CD4-positive, alpha-beta memory T cell (primary cell): ENCODE data around the gene APCDD1. TPM values are rescaled to one million over a fixed set of nuclear protein-coding genes. Genes with fewer than 3 reads are reported as not detected.

Experiments used
- CTCF ChIA-PET: fragments of 350-600 bp; sonication (Branson Sonifier 250); formaldehyde crosslinking; loops from one replicate; lab custom pipeline; 2021; ENCODE audit warnings: inconsistent platforms; ENCODE audit not compliant: partially characterized antibody; lab: Charles Lee
- POLR2A ChIA-PET: fragments of 350-600 bp; sonication (Branson Sonifier 250); formaldehyde crosslinking; loops from one replicate; lab custom pipeline; 2021; ENCODE audit not compliant: partially characterized antibody; lab: Charles Lee
- DNase-seq, 5 donors: peaks; one replicate each; pipeline versions ENCODE4 v3.0.0 to v3.0.0-alpha.2; 2020 to 2022; ENCODE audit warnings: mixed read lengths in 1 of 5
- H3K27ac ChIP-seq: one replicate; pipeline ENCODE4 v1.7.0; 2013; ENCODE audit warnings: low read depth, low read length
- H3K27me3 ChIP-seq: 2 replicates; pipeline ENCODE4 v1.7.0; 2013; ENCODE audit warnings: mild to moderate bottlenecking, low read length, moderate library complexity; ENCODE audit not compliant: insufficient read depth
- H3K36me3 ChIP-seq: 2 replicates; pipeline ENCODE4 v1.7.0; 2013; ENCODE audit warnings: mild to moderate bottlenecking, low read length, moderate library complexity; ENCODE audit not compliant: insufficient read depth
- H3K4me1 ChIP-seq: 2 replicates; pipeline ENCODE4 v1.7.0; 2013; ENCODE audit warnings: mild to moderate bottlenecking, low read length, moderate library complexity; ENCODE audit not compliant: insufficient read depth
- H3K4me3 ChIP-seq, 2 donors: one replicate each; pipeline ENCODE4 v1.7.0; 2013; ENCODE audit warnings: low read length in 2 of 2, mild to moderate bottlenecking in 1 of 2
- H3K9me3 ChIP-seq, 2 donors: one replicate each; pipeline ENCODE4 v1.7.0; 2013; ENCODE audit warnings: low read length in 2 of 2, control low read depth in 1 of 2; ENCODE audit not compliant: control insufficient read depth in 1 of 2
- H3K27ac Mint-ChIP-seq, 7 donors: one replicate each; pipeline ENCODE4 v1.8.0; 2020 to 2021; ENCODE audit warnings: mixed read lengths in 7 of 7, mild to moderate bottlenecking in 6 of 7, inconsistent platforms in 3 of 7, moderate library complexity in 3 of 7
- H3K27me3 Mint-ChIP-seq, 2 donors: one replicate each; pipeline ENCODE4 v1.8.0; 2020 to 2021; ENCODE audit warnings: mixed read lengths in 2 of 2
- H3K36me3 Mint-ChIP-seq, 2 donors: one replicate each; pipeline ENCODE4 v1.8.0; 2020 to 2021; ENCODE audit warnings: mixed read lengths in 2 of 2, inconsistent platforms in 1 of 2, mild to moderate bottlenecking in 1 of 2
- H3K4me1 Mint-ChIP-seq, 4 donors: one replicate each; pipeline ENCODE4 v1.8.0; 2020 to 2021; ENCODE audit warnings: mixed read lengths in 4 of 4, mild to moderate bottlenecking in 1 of 4
- H3K4me3 Mint-ChIP-seq, 8 donors: one replicate each; pipeline ENCODE4 v1.8.0; 2020 to 2021; ENCODE audit warnings: mixed read lengths in 8 of 8, mild to moderate bottlenecking in 7 of 8, moderate library complexity in 6 of 8, inconsistent platforms in 3 of 8
- H3K9me3 Mint-ChIP-seq, 8 donors: one replicate each; pipeline ENCODE4 v1.8.0; 2020 to 2021; ENCODE audit warnings: mixed read lengths in 8 of 8, mild to moderate bottlenecking in 5 of 8, inconsistent platforms in 3 of 8, moderate library complexity in 1 of 8
- intact Hi-C: fragments of 100-400 bp; cut with micrococcal nuclease; formaldehyde crosslinking; loops from one replicate; pipeline ENCODE4 v1.15.1; 2023
- polyA plus RNA-seq, 2 donors: library from polyadenylated mRNA; unstranded; fragments of 300-500 nt; fragmentation: Illumina TruSeq; gene quantifications; one replicate each; pipeline ENCODE4 v1.2.3, GENCODE V29; 2021
- total RNA-seq, 2 experiments: library from RNA; stranded (reverse); gene quantifications; one replicate each; pipeline ENCODE4 v1.2.3, GENCODE V29; 2021

APCDD1 gene
- total and polyA plus RNA-seq, 4 experiments from 2014 or later, result not detected

DNA sequence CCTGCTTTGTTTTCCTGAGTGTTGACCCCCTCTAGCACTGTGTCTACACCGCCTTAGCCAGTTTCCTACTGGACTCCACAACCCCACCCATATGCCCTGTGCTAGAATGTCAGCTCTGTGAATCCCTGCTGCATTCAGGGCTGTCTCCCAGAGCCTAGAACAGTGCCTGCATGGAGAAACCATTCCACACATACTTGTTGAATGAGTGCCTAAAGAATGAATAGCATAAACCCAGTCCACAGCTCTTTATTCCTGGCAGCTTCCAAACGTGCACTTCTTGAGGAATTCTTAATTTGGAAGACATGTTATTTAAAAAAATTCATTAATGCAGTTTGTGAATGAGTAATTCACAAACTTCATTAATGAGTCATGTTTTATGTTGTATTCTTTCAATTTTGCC, 64.9 kb downstream of the APCDD1 start:
- no peaks in the 10 kb centered on the region for H3K9me3 ChIP-seq
- H3K27me3 ChIP-seq, result no peaks in the 10 kb centered on the region
- Mint-ChIP-seq H3K27ac (no peak overlapping the region), H3K36me3 (no peaks in the 10 kb centered on the region), H3K4me1 (peaks cover 2 to 7% (median 4%) of the 10 kb centered on the region in 4 donors), H3K9me3 (peaks cover 0 to 6% (median 0%) of the 10 kb centered on the region in 8 donors), H3K27me3 (peaks cover 28 to 38% of the 10 kb centered on the region in 2 donors), H3K4me3 (no peak overlapping the region)
- no peaks in the 10 kb centered on the region for H3K36me3 ChIP-seq
- CTCF ChIA-PET, result interaction anchor here (0.5 to 3.8 kb wide), 5 partner anchors 10 to 561 kb away, joined by 3 to 42 read pairs (median 4); no protein-coding TSS in a partner anchor
- DNase-seq, result no peak
- no peaks in the 10 kb centered on the region for H3K4me1 ChIP-seq
- no peak overlapping the region for H3K4me3 ChIP-seq
- intact Hi-C loops, result no loop called here
- H3K27ac ChIP-seq, result no peak overlapping the region
- POLR2A ChIA-PET, result no interaction called here

- Mint-ChIP-seq H3K36me3 (no peaks in the 10 kb centered on the region), H3K9me3 (peaks cover 0 to 6% (median 0%) of the 10 kb centered on the region in 8 donors), H3K4me1 (peaks cover 11 to 16% (median 13%) of the 10 kb centered on the region in 4 donors), H3K27me3 (peaks cover 26 to 35% of the 10 kb centered on the region in 2 donors), H3K27ac (no peak overlapping the region), H3K4me3 (no peak overlapping the region)
- DNase-seq, result peak; percentile 40 to 55 (median 49)
- POLR2A ChIA-PET, result no interaction called here
- intact Hi-C loops, result loop anchor here (1.0 kb wide), 1 partner anchor 549 kb away; no protein-coding TSS in a partner anchor
- CTCF ChIA-PET, result interaction anchor here (0.5 to 3.8 kb wide), 6 partner anchors 11 to 562 kb away, joined by 3 to 42 read pairs (median 4); no protein-coding TSS in a partner anchor
- H3K4me1 ChIP-seq, result peaks cover 9% of the 10 kb centered on the region
- H3K27me3 ChIP-seq, result no peaks in the 10 kb centered on the region
- no peak overlapping the region for H3K4me3 ChIP-seq
- no peak overlapping the region for H3K27ac ChIP-seq
- no peaks in the 10 kb centered on the region for H3K9me3 ChIP-seq
- no peaks in the 10 kb centered on the region for H3K36me3 ChIP-seq
These were observed 65.8 kb downstream of the APCDD1 start for GRCh38 chr18:10519999-10520935.

DNA sequence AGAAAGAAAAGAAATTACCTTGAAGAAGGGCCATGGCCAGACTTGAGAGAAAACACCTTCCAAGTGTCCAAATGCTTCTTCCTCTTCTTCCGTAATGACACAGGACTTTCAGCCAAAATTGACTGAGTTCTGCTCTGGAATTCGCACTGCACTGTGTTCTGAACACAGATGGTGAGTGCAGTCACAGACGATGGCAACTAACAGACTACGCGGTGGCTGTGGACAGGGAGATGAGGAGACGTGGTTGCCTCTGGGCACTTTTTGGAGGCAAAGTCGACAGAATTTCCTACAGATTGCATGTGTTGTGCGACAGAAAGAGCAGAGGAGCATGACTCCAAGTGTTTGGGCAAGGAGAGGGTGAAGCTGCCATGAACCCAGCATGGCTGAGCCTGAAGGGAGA, 67.1 kb downstream of the APCDD1 start:
- peaks cover 0 to 9% (median 0%) of the 10 kb centered on the region in 8 donors for H3K9me3 Mint-ChIP-seq
- no peak overlapping the region for H3K4me3 ChIP-seq
- ChIA-PET POLR2A (no interaction called here), CTCF (no interaction called here)
- intact Hi-C loops, result no loop called here
- no peaks in the 10 kb centered on the region for H3K36me3 ChIP-seq
- H3K4me3 Mint-ChIP-seq, result no peak overlapping the region
- peaks cover 19 to 27% of the 10 kb centered on the region in 2 donors for H3K27me3 Mint-ChIP-seq
- H3K4me1 ChIP-seq, result peaks cover 14% of the 10 kb centered on the region
- DNase-seq, result peak in 1 of 5 donors; percentile 22
- no peaks in the 10 kb centered on the region for H3K27me3 ChIP-seq
- no peak overlapping the region for H3K27ac ChIP-seq
- peaks cover 0 to 4% of the 10 kb centered on the region in 2 donors for H3K36me3 Mint-ChIP-seq
- H3K27ac Mint-ChIP-seq, result no peak overlapping the region
- H3K4me1 Mint-ChIP-seq, result peaks cover 15 to 27% (median 19%) of the 10 kb centered on the region in 4 donors
- H3K9me3 ChIP-seq, result no peaks in the 10 kb centered on the region

DNA sequence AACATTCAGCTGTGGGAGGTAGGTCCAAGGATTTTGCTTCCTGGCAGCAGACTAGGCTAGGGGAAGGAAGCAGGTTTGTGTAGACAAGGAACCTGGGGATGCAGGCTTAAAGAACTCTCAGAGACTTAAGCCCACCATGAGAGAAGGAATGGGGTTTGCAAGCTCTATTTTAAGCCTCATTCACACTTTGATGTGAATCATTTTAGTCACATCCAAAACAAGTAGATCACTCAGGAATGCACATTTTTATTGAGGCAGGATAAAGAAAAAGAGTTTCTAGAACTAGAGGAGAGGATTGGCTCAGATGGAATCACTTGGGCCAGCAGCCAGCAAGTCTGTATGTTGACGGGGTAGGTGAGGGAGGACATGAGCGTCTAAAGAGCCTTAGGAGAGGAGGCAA, 68.1 kb downstream of the APCDD1 start:
- ChIA-PET CTCF (no interaction called here), POLR2A (no interaction called here)
- Histone ChIP-seq H3K4me1 (peaks cover 23% of the 10 kb centered on the region), H3K4me3 (no peak overlapping the region), H3K27me3 (no peaks in the 10 kb centered on the region), H3K27ac (no peak overlapping the region), H3K36me3 (no peaks in the 10 kb centered on the region), H3K9me3 (no peaks in the 10 kb centered on the region)
- Mint-ChIP-seq H3K27ac (peak overlapping the region in 1 of 7 donors; percentile 48), H3K36me3 (peaks cover 0 to 5% of the 10 kb centered on the region in 2 donors), H3K9me3 (peaks cover 0 to 6% (median 0%) of the 10 kb centered on the region in 8 donors), H3K27me3 (peaks cover 12 to 21% of the 10 kb centered on the region in 2 donors), H3K4me1 (peaks cover 22 to 37% (median 27%) of the 10 kb centered on the region in 4 donors), H3K4me3 (no peak overlapping the region)
- DNase-seq, result peak in 1 of 5 donors; percentile 31
- intact Hi-C loops, result no loop called here

GRCh38 chr18:10523544-10523943, 69.1 kb downstream of the APCDD1 start:
- Histone ChIP-seq H3K4me3 (no peak overlapping the region), H3K4me1 (peaks cover 32% of the 10 kb centered on the region), H3K27ac (no peak overlapping the region), H3K9me3 (no peaks in the 10 kb centered on the region), H3K27me3 (no peaks in the 10 kb centered on the region), H3K36me3 (no peaks in the 10 kb centered on the region)
- Mint-ChIP-seq H3K4me1 (peaks cover 28 to 45% (median 34%) of the 10 kb centered on the region in 4 donors), H3K27ac (peak overlapping the region in 1 of 7 donors; percentile 25), H3K27me3 (peaks cover 6 to 15% of the 10 kb centered on the region in 2 donors), H3K4me3 (no peak overlapping the region), H3K36me3 (peaks cover 0 to 6% of the 10 kb centered on the region in 2 donors), H3K9me3 (peaks cover 0 to 4% (median 0%) of the 10 kb centered on the region in 8 donors)
- intact Hi-C loops, result no loop called here
- CTCF ChIA-PET, result no interaction called here
- POLR2A ChIA-PET, result no interaction called here
- DNase-seq, result no peak

GRCh38 chr18:10524507-10525370, 70.3 kb downstream of the APCDD1 start:
- intact Hi-C loops, result loop anchor here (1.0 to 5.0 kb wide), 3 partner anchors 611 to 1328 kb away; partner anchors contain the start of gene CHMP1B
- POLR2A ChIA-PET, result interaction anchor here (0.9 to 3.1 kb wide), 3 partner anchors 610 to 1363 kb away, joined by 3 to 19 read pairs (median 5); partner anchors contain the start of gene VAPA

More at GRCh38 chr18:10524507-10525370, 70.3 kb downstream of the APCDD1 start:
- Mint-ChIP-seq H3K27ac (peak overlapping the region; percentile 65 to 99 (median 98)), H3K27me3 (peaks cover 0 to 5% of the 10 kb centered on the region in 2 donors), H3K4me1 (peaks cover 34 to 56% (median 44%) of the 10 kb centered on the region in 4 donors), H3K4me3 (peak overlapping the region; percentile 95 to 99 (median 98)), H3K9me3 (peaks cover 0 to 4% (median 0%) of the 10 kb centered on the region in 8 donors), H3K36me3 (peaks cover 0 to 6% of the 10 kb centered on the region in 2 donors)
- peaks cover 42% of the 10 kb centered on the region for H3K4me1 ChIP-seq
- CTCF ChIA-PET, result no interaction called here
- peak overlapping the region; percentile 80 for H3K27ac ChIP-seq
- no peak for DNase-seq
- H3K36me3 ChIP-seq, result no peaks in the 10 kb centered on the region
- H3K4me3 ChIP-seq, result peak overlapping the region; percentile 12 to 91
- H3K27me3 ChIP-seq, result no peaks in the 10 kb centered on the region
- no peaks in the 10 kb centered on the region for H3K9me3 ChIP-seq
